HepG2 (cell line): ENCODE results near the gene PEX13. TPM values are rescaled to one million over a fixed set of nuclear protein-coding genes. Genes with fewer than 3 reads are reported as not detected.
A peak's percentile ranks its signal among the peaks of the same experiment; 100 is the strongest.

ENCODE experiments used
- AHR ChIP-seq: IDR thresholded peaks from 2 replicates; pipeline ENCODE4 v1.6.1; 2018; ENCODE audit warnings: missing genetic modification reagents, missing compliant biosample characterization
- ARNT ChIP-seq: fragments of 450-650 bp; IDR thresholded peaks from 2 replicates; pipeline ENCODE4 v1.6.1; 2017
- GATAD1 ChIP-seq: IDR thresholded peaks from 2 replicates; pipeline ENCODE4 v1.6.1; 2016; ENCODE audit warnings: missing genetic modification reagents, missing compliant biosample characterization
- GTF3A ChIP-seq: sonication (generic); formaldehyde crosslinking; conservative IDR thresholded peaks from 2 replicates; pipeline ENCODE4 v1.4.0; 2020; ENCODE audit warnings: mild to moderate bottlenecking, missing genetic modification reagents
- HDAC6 ChIP-seq: fragments of 200-600 bp; sonication (generic); IDR thresholded peaks from 2 replicates; pipeline ENCODE4 v1.7.0; 2017; ENCODE audit warnings: mild to moderate bottlenecking, antibody characterized with exemption, low read length, low read depth
- HIVEP1 ChIP-seq: sonication (generic); formaldehyde crosslinking; IDR thresholded peaks from 2 replicates; pipeline ENCODE4 v1.4.0; 2020; ENCODE audit warnings: mild to moderate bottlenecking, missing genetic modification reagents
- NCOR1 ChIP-seq: fragments of 200-600 bp; sonication (generic); IDR thresholded peaks from 2 replicates; pipeline ENCODE4 v1.7.0; 2017; ENCODE audit warnings: antibody characterized with exemption, low read length, borderline replicate concordance
- RFX1 ChIP-seq: fragments of 450-650 bp; IDR thresholded peaks from 2 replicates; pipeline ENCODE4 v1.6.1; 2017
- SNAPC5 ChIP-seq: sonication (generic); formaldehyde crosslinking; IDR thresholded peaks from 2 replicates; pipeline ENCODE4 v1.8.1; 2023; ENCODE audit warnings: mild to moderate bottlenecking, missing genetic modification reagents, borderline replicate concordance
- TEF ChIP-seq: sonication (generic); formaldehyde crosslinking; IDR thresholded peaks from 2 replicates; pipeline ENCODE4 v1.5.0; 2020; ENCODE audit warnings: missing genetic modification reagents
- ZBTB34 ChIP-seq: sonication (generic); formaldehyde crosslinking; IDR thresholded peaks from 2 replicates; pipeline ENCODE4 v1.8.0; 2022; ENCODE audit warnings: mild to moderate bottlenecking, missing genetic modification reagents
- ZBTB43 ChIP-seq: sonication (generic); formaldehyde crosslinking; conservative IDR thresholded peaks from 2 replicates; pipeline ENCODE4 v1.4.0; 2020; ENCODE audit warnings: missing genetic modification reagents
- ZFP36L2 ChIP-seq: sonication (generic); formaldehyde crosslinking; IDR thresholded peaks from 2 replicates; pipeline ENCODE4 v1.4.0; 2020; ENCODE audit warnings: missing genetic modification reagents
- ZKSCAN1 ChIP-seq: fragments of 150-350 bp; IDR thresholded peaks from 2 replicates; pipeline ENCODE4 v1.6.1; 2014; ENCODE audit warnings: low read length
- ZNF142 ChIP-seq: sonication (generic); formaldehyde crosslinking; IDR thresholded peaks from 2 replicates; pipeline ENCODE4 v1.4.0; 2020; ENCODE audit warnings: missing genetic modification reagents
- ZNF326 ChIP-seq: sonication (generic); formaldehyde crosslinking; IDR thresholded peaks from 2 replicates; pipeline ENCODE4 v1.4.0; 2020; ENCODE audit warnings: missing genetic modification reagents, borderline replicate concordance
- ZNF557 ChIP-seq: sonication (generic); formaldehyde crosslinking; IDR thresholded peaks from 2 replicates; pipeline ENCODE4 v1.4.0; 2020; ENCODE audit warnings: missing genetic modification reagents
- ZNF616 ChIP-seq: sonication (generic); formaldehyde crosslinking; IDR thresholded peaks from 2 replicates; pipeline ENCODE4 v1.5.0; 2020; ENCODE audit warnings: low read depth, mild to moderate bottlenecking, missing genetic modification reagents
- ZNF644 ChIP-seq: IDR thresholded peaks from 2 replicates; pipeline ENCODE4 v1.6.1; 2016; ENCODE audit warnings: low read depth
- ZNF780A ChIP-seq: sonication (generic); formaldehyde crosslinking; IDR thresholded peaks from 2 replicates; pipeline ENCODE4 v1.8.0; 2022; ENCODE audit warnings: mild to moderate bottlenecking, missing genetic modification reagents, moderate library complexity
- ZSCAN30 ChIP-seq: sonication (generic); formaldehyde crosslinking; IDR thresholded peaks from 2 replicates; pipeline ENCODE4 v1.5.0; 2020; ENCODE audit warnings: mild to moderate bottlenecking, missing genetic modification reagents
- polyA plus RNA-seq, 8 experiments: library from polyadenylated mRNA; depleted of rRNA in 3 of 8; stranded (reverse) in 7 of 8; unstranded in 1 of 8; fragments of >200 nt; fragmentation: Illumina TruSeq in 4 of 8; extraction: Trizol in 4 of 8; gene quantifications; 2 replicates each; pipeline versions ENCODE4 v1.2.1 to v1.2.3, GENCODE V29; 2011 to 2016; ENCODE audit warnings: low read depth in 4 of 8, missing spikeins in 1 of 8, mixed read lengths in 1 of 8; ENCODE audit not compliant: insufficient read depth in 1 of 8
- total RNA-seq, 5 experiments: library from RNA; depleted of rRNA; stranded (reverse); fragments of >200 nt; fragmentation: Illumina TruSeq; extraction: Trizol; gene quantifications; 2 replicates each; pipeline ENCODE4 v1.2.3, GENCODE V29; 2016; ENCODE audit warnings: low read depth in 1 of 5

PEX13 gene
- total and polyA plus RNA-seq, 2 of the 13 experiments (the other 11 are each of a cell fraction or from before 2014, with no cell fraction given), result 47.9 to 75.9 TPM

- TF ChIP-seq ZBTB34 (no peak), NCOR1 (peak; percentile 30; the same call in 1 of the 2 replicates), ARNT (no peak), ZBTB43 (CRISPR knock-in tag) (peak; percentile 90; the same call in 1 of the 2 replicates), HDAC6 (no peak), ZNF616 (no peak), TEF (CRISPR knock-in tag) (no peak), ZNF644 (CRISPR knock-in tag) (no peak), ZSCAN30 (no peak), ZNF326 (CRISPR knock-in tag) (no peak), ZNF557 (no peak), GTF3A (CRISPR knock-in tag) (no peak), GATAD1 (CRISPR knock-in tag) (peak; percentile 66), SNAPC5 (no peak), ZKSCAN1 (no peak), ZNF780A (CRISPR knock-in tag) (0 out of 2 replicates have a peak, but pooled peaks have one; percentile 74), RFX1 (no peak), AHR (CRISPR knock-in tag) (no peak), HIVEP1 (CRISPR knock-in tag) (no peak), ZFP36L2 (no peak), ZNF142 (CRISPR knock-in tag) (peak; percentile 99)
These were observed 48.5 kb downstream of the PEX13 start, which contains the start of gene SANBR (continued) for GRCh38 chr2:61065714-61066709.
